HL-60 (cell line): ENCODE measurements around the gene IRF2.

Experiments used
- DNase-seq, 2 experiments: peaks; one replicate each; pipeline ENCODE4 v3.0.0-alpha.2; 2010 to 2020; ENCODE audit warnings: low read depth in 1 of 2, low spot score in 1 of 2
- H3K27ac ChIP-seq: fragments of 250-450 bp; sonication (Bioruptor Pico); replicated peaks from 2 replicates; pipeline ENCODE4 v1.5.1; 2020; ENCODE audit warnings: mild to moderate bottlenecking, moderate library complexity
- H3K27me3 ChIP-seq: fragments of 250-450 bp; sonication (Bioruptor Pico); 2 replicates; pipeline ENCODE4 v1.5.1; 2021; ENCODE audit warnings: mild to moderate bottlenecking, moderate library complexity; ENCODE audit not compliant: insufficient read depth, poor library complexity, severe bottlenecking
- H3K4me3 ChIP-seq: replicated peaks from 2 replicates; pipeline ENCODE4 v1.5.1; 2011; ENCODE audit warnings: mild to moderate bottlenecking, control low read depth, low read length; ENCODE audit not compliant: insufficient read depth
- CTCF ChIP-seq: IDR thresholded peaks from one replicate; pipeline ENCODE4 v1.5.1; 2011; ENCODE audit warnings: low read length, control low read depth, inconsistent platforms; ENCODE audit not compliant: insufficient read depth
- GABPA ChIP-seq: IDR thresholded peaks from 2 replicates; pipeline ENCODE4 v1.6.1; 2012; ENCODE audit warnings: low read depth
- POLR2AphosphoS5 ChIP-seq: IDR thresholded peaks from 2 replicates; pipeline ENCODE4 v1.6.1; 2012; ENCODE audit warnings: low read depth
- SPI1 ChIP-seq: IDR thresholded peaks from 2 replicates; pipeline ENCODE4 v1.6.1; 2012; ENCODE audit warnings: low read depth, mild to moderate bottlenecking, borderline replicate concordance
- TF ChIP-seq, protein P1 (sequence below): IDR thresholded peaks from 2 replicates; pipeline ENCODE4 v1.6.1; 2012; ENCODE audit warnings: low read depth; ENCODE audit not compliant: insufficient replicate concordance

IRF2 gene

DNA sequence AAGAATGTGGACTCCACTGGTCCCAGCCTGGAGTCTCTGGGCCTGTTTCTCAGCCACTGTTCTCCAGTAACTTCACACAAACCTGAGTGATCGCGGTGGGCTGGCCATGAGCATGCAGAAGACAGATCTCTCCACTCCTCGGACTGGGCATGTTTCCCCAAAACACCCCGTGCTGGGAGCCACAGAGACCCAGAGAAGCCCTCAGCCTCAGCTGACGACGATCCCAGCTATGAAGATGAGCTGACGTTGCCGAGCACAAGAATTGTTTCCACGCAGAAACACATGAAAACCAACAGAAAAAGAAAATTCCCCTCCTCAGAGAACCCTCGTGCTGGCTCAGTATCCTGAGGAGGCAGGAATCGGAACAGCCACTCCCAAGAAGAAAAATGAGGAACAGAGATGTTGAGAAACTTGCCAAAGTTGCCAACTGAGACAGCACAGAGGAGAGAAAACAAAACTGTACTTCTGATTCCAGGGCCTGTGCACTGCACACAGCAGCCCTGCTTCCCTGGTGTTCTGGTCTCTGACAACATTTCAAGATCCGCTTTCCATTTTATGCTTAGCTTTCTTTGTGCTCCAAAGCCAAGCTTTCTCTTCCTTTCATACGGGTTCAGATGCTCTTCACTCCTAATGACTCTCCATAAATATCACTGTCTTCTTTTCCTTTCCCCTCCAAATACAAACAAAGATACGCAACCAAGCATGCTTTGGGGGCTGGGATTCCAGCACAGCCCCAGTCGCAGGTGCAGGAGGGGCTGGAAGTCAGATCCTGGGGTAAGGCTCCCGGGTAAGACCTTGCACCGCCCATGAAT, 81.4 kb downstream of the IRF2 start:
- DNase-seq, result peak in 1 of 2 experiments; percentile 54
- H3K27me3 ChIP-seq, result no peaks in the 10 kb centered on the region
- H3K27ac ChIP-seq, result no peak overlapping the region
- TF ChIP-seq CTCF (no peak), GABPA (no peak), POLR2AphosphoS5 (no peak), SPI1 (peak; percentile 73)
- TF ChIP-seq, protein P1, sequence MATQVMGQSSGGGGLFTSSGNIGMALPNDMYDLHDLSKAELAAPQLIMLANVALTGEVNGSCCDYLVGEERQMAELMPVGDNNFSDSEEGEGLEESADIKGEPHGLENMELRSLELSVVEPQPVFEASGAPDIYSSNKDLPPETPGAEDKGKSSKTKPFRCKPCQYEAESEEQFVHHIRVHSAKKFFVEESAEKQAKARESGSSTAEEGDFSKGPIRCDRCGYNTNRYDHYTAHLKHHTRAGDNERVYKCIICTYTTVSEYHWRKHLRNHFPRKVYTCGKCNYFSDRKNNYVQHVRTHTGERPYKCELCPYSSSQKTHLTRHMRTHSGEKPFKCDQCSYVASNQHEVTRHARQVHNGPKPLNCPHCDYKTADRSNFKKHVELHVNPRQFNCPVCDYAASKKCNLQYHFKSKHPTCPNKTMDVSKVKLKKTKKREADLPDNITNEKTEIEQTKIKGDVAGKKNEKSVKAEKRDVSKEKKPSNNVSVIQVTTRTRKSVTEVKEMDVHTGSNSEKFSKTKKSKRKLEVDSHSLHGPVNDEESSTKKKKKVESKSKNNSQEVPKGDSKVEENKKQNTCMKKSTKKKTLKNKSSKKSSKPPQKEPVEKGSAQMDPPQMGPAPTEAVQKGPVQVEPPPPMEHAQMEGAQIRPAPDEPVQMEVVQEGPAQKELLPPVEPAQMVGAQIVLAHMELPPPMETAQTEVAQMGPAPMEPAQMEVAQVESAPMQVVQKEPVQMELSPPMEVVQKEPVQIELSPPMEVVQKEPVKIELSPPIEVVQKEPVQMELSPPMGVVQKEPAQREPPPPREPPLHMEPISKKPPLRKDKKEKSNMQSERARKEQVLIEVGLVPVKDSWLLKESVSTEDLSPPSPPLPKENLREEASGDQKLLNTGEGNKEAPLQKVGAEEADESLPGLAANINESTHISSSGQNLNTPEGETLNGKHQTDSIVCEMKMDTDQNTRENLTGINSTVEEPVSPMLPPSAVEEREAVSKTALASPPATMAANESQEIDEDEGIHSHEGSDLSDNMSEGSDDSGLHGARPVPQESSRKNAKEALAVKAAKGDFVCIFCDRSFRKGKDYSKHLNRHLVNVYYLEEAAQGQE, result no peak
- H3K4me3 ChIP-seq, result no peak overlapping the region

- Histone ChIP-seq H3K4me3 (no peak overlapping the region), H3K27ac (no peak overlapping the region), H3K27me3 (no peaks in the 10 kb centered on the region)
- TF ChIP-seq GABPA (no peak), POLR2AphosphoS5 (no peak)
- TF ChIP-seq, protein P1, result no peak
- DNase-seq, result no peak
These were observed 82.0 kb downstream of the IRF2 start for GRCh38 chr4:184392316-184392715.

DNA sequence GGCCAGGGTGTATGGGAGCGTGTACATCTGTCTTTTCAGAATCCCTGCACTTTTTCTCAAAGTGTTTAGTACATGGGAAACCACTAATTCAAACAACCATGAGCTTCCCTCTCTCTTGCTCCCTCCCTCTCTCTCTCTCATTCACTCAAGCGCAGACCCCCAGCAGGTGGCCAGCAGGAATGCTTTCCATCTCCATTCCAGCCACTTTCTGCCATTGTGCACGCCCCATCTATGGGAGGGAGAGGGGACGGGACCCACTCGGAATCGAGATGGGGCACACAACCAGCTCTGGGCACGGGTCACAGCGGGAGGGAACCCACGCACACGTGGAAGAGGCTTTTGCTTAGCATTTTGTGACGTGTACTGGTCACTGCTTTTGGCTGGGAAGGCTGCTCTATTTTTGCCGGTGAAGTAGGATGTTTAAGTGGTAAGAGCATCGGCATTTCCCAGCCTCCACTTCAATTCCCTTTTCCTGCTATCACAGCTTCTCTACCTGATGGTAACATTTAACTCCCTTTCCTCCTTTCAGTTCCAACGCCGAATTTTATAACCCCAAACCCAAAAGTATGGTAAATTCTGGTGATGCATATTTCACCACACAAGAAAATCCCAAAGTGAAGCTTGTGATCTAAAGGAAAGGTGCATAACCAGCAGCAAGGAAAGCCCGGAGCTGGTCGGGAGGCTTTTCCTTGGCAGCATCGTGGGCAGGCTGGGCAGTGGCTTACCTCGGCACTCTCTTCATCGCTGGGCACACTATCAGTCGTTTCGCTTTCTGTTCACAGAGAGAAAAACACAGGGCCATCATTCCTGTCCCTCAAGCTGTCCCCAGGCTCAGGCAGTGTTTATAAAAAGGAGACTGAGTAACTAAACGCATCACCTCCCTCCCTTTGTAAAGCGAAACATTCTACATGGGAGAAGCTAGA, 84.1 kb downstream of the IRF2 start:
- H3K4me3 ChIP-seq, result no peak overlapping the region
- no peak for TF ChIP-seq POLR2AphosphoS5
- TF ChIP-seq GABPA, result no peak
- no peak for TF ChIP-seq SPI1
- no peak for TF ChIP-seq CTCF
- TF ChIP-seq, protein P1, result no peak
- H3K27me3 ChIP-seq, result no peaks in the 10 kb centered on the region
- no peak overlapping the region for H3K27ac ChIP-seq
- DNase-seq, result no peak
